CD4-positive, alpha-beta memory T cell (primary cell): ENCODE measurements around the gene MRPL49. TPM values are rescaled to one million over a fixed set of nuclear protein-coding genes. Genes with fewer than 3 reads are reported as not detected.
"Not testable (repeated sequence)": the region's sequence is repeated elsewhere in the genome, so short reads cannot be mapped to it uniquely, and the experiment has no call there.

Source experiments
- CTCF ChIA-PET: fragments of 350-600 bp; sonication (Branson Sonifier 250); formaldehyde crosslinking; loops from one replicate; lab custom pipeline; 2021; ENCODE audit warnings: inconsistent platforms; ENCODE audit not compliant: partially characterized antibody; lab: Charles Lee
- POLR2A ChIA-PET: fragments of 350-600 bp; sonication (Branson Sonifier 250); formaldehyde crosslinking; loops from one replicate; lab custom pipeline; 2021; ENCODE audit not compliant: partially characterized antibody; lab: Charles Lee
- DNase-seq, 5 donors: peaks; one replicate each; pipeline versions ENCODE4 v3.0.0 to v3.0.0-alpha.2; 2020 to 2022; ENCODE audit warnings: mixed read lengths in 1 of 5
- H3K27ac ChIP-seq: one replicate; pipeline ENCODE4 v1.7.0; 2013; ENCODE audit warnings: low read depth, low read length
- H3K27me3 ChIP-seq: 2 replicates; pipeline ENCODE4 v1.7.0; 2013; ENCODE audit warnings: mild to moderate bottlenecking, low read length, moderate library complexity; ENCODE audit not compliant: insufficient read depth
- H3K36me3 ChIP-seq: 2 replicates; pipeline ENCODE4 v1.7.0; 2013; ENCODE audit warnings: mild to moderate bottlenecking, low read length, moderate library complexity; ENCODE audit not compliant: insufficient read depth
- H3K4me1 ChIP-seq: 2 replicates; pipeline ENCODE4 v1.7.0; 2013; ENCODE audit warnings: mild to moderate bottlenecking, low read length, moderate library complexity; ENCODE audit not compliant: insufficient read depth
- H3K4me3 ChIP-seq, 2 donors: one replicate each; pipeline ENCODE4 v1.7.0; 2013; ENCODE audit warnings: low read length in 2 of 2, mild to moderate bottlenecking in 1 of 2
- H3K9me3 ChIP-seq, 2 donors: one replicate each; pipeline ENCODE4 v1.7.0; 2013; ENCODE audit warnings: low read length in 2 of 2, control low read depth in 1 of 2; ENCODE audit not compliant: control insufficient read depth in 1 of 2
- H3K27ac Mint-ChIP-seq, 7 donors: one replicate each; pipeline ENCODE4 v1.8.0; 2020 to 2021; ENCODE audit warnings: mixed read lengths in 7 of 7, mild to moderate bottlenecking in 6 of 7, inconsistent platforms in 3 of 7, moderate library complexity in 3 of 7
- H3K27me3 Mint-ChIP-seq, 2 donors: one replicate each; pipeline ENCODE4 v1.8.0; 2020 to 2021; ENCODE audit warnings: mixed read lengths in 2 of 2
- H3K36me3 Mint-ChIP-seq, 2 donors: one replicate each; pipeline ENCODE4 v1.8.0; 2020 to 2021; ENCODE audit warnings: mixed read lengths in 2 of 2, inconsistent platforms in 1 of 2, mild to moderate bottlenecking in 1 of 2
- H3K4me1 Mint-ChIP-seq, 4 donors: one replicate each; pipeline ENCODE4 v1.8.0; 2020 to 2021; ENCODE audit warnings: mixed read lengths in 4 of 4, mild to moderate bottlenecking in 1 of 4
- H3K4me3 Mint-ChIP-seq, 8 donors: one replicate each; pipeline ENCODE4 v1.8.0; 2020 to 2021; ENCODE audit warnings: mixed read lengths in 8 of 8, mild to moderate bottlenecking in 7 of 8, moderate library complexity in 6 of 8, inconsistent platforms in 3 of 8
- H3K9me3 Mint-ChIP-seq, 8 donors: one replicate each; pipeline ENCODE4 v1.8.0; 2020 to 2021; ENCODE audit warnings: mixed read lengths in 8 of 8, mild to moderate bottlenecking in 5 of 8, inconsistent platforms in 3 of 8, moderate library complexity in 1 of 8
- intact Hi-C: fragments of 100-400 bp; cut with micrococcal nuclease; formaldehyde crosslinking; loops from one replicate; pipeline ENCODE4 v1.15.1; 2023
- polyA plus RNA-seq, 2 donors: library from polyadenylated mRNA; unstranded; fragments of 300-500 nt; fragmentation: Illumina TruSeq; gene quantifications; one replicate each; pipeline ENCODE4 v1.2.3, GENCODE V29; 2021
- total RNA-seq, 2 experiments: library from RNA; stranded (reverse); gene quantifications; one replicate each; pipeline ENCODE4 v1.2.3, GENCODE V29; 2021

MRPL49 gene
- total and polyA plus RNA-seq, 4 experiments from 2014 or later = 59.6 to 118 (median 70.9) TPM

DNA sequence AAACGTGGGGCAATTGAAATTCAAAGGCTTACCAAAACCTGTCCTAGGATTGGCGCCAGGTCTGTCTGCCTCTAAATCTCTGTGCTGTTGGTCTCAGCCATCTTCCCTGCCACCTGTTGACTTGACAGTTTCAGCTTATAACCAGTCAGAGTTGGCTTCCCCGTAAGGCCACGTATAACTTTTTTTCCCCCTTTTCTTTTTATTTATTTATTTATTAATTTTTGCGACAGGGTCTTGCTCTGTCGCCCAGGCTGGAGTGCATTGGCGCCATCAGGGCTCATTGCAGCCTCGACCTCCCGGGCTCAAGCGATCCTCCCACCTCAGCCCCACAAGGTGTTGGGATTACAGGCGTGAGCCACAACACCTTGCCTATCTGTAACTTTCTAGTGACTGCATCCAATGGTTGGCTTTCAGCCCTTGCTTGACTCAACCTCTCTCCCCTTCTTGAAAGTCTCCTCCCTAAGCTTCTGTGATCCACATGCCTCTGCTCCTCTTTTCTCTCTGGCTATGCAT, 13.6 kb downstream of the MRPL49 start:
- intact Hi-C loops = loop anchor here (10.0 kb wide), 1 partner anchor 719 kb away; the partner anchor contains the start of gene CFL1
- Histone ChIP-seq H3K4me3 (peak overlapping the region; percentile 68 to 99), H3K4me1 (peaks cover 30% of the 10 kb centered on the region), H3K27ac (peak overlapping the region; percentile 99), H3K9me3 (no peaks in the 10 kb centered on the region), H3K27me3 (no peaks in the 10 kb centered on the region), H3K36me3 (peaks cover 22% of the 10 kb centered on the region)
- CTCF ChIA-PET = interaction anchor here (1.3 to 3.5 kb wide), 6 partner anchors 14 to 194 kb away, joined by 3 to 23 read pairs (median 7); partner anchors contain the start of genes FAU, MRPL49, TM7SF2 and ZNHIT2
- Mint-ChIP-seq H3K36me3 (peaks cover 5 to 37% of the 10 kb centered on the region in 2 donors), H3K4me3 (peak overlapping the region; percentile 97 to 100 (median 98)), H3K9me3 (peaks cover 0 to 5% (median 0%) of the 10 kb centered on the region in 8 donors), H3K4me1 (peaks cover 23 to 48% (median 33%) of the 10 kb centered on the region in 4 donors), H3K27ac (peak overlapping the region; percentile 99 to 100 (median 100)), H3K27me3 (peaks cover 0 to 2% of the 10 kb centered on the region in 2 donors)
- no peak for DNase-seq
- POLR2A ChIA-PET = interaction anchor here (0.6 to 7.5 kb wide), 26 partner anchors 9 to 1153 kb away, joined by 3 to 251 read pairs (median 6); partner anchors contain the start of genes CAPN1, CDC42EP2, FAU and MALAT1

DNA sequence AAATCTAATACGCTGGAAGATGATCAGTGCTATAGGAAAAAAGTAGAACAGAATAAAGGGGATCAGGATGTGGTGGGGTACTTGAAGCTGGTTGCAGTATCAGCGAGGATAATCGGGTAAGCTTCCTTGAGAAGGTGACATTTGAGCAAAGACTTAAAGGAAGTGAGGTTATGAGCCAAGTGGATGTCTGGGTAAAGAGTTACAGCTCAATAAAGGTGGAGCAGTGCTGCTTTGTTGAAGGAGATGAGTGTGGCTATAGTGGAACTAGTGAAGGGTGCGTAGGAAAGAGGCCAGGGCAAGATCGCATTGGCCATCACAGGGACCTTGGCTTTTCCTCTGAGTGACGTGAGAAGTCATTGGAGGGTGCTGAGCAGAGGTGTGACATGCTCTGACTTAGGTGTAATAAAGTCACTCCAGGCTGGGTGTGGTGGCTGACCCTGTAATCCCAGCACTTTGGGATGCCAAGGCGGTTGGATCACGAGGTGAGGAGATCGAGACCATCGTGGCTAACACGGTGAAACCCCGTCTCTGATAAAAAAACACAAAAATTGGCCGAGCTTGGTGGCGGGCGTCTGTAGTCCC, 14.5 kb downstream of the MRPL49 start:
- peaks cover 30% of the 10 kb centered on the region for H3K4me1 ChIP-seq
- Mint-ChIP-seq H3K36me3 (peaks cover 0 to 31% of the 10 kb centered on the region in 2 donors), H3K27me3 (peaks cover 0 to 2% of the 10 kb centered on the region in 2 donors), H3K4me3 (peak overlapping the region in 4 of 8 donors; percentile 71 to 82 (median 74)), H3K27ac (peak overlapping the region; percentile 66 to 100 (median 96)), H3K9me3 (no peaks in the 10 kb centered on the region), H3K4me1 (peaks cover 23 to 48% (median 33%) of the 10 kb centered on the region in 4 donors)
- CTCF ChIA-PET = interaction anchor here (1.3 to 3.5 kb wide), 3 partner anchors 15 to 178 kb away, joined by 3 to 23 read pairs (median 9); partner anchors contain the start of genes CDC42EP2, FAU, MRPL49 and ZNHIT2
- no peaks in the 10 kb centered on the region for H3K27me3 ChIP-seq
- DNase-seq = no peak
- no peak overlapping the region for H3K4me3 ChIP-seq
- H3K36me3 ChIP-seq = peaks cover 12% of the 10 kb centered on the region
- POLR2A ChIA-PET = interaction anchor here (1.9 to 7.5 kb wide), 3 partner anchors 15 to 358 kb away, joined by 11 to 251 read pairs (median 45); partner anchors contain the start of genes CAPN1, FAU, MRPL49 and SF1
- H3K27ac ChIP-seq = peak overlapping the region; percentile 99
- intact Hi-C loops = loop anchor here (10.0 kb wide), 1 partner anchor 718 kb away; the partner anchor contains the start of gene CFL1
- no peaks in the 10 kb centered on the region for H3K9me3 ChIP-seq

- no peak for DNase-seq
- H3K9me3 ChIP-seq = no peaks in the 10 kb centered on the region
- Mint-ChIP-seq H3K36me3 (no peaks in the 10 kb centered on the region), H3K27me3 (peaks cover 3 to 4% of the 10 kb centered on the region in 2 donors), H3K27ac (no peak overlapping the region), H3K4me3 (no peak overlapping the region), H3K9me3 (no peaks in the 10 kb centered on the region), H3K4me1 (peaks cover 0 to 6% (median 4%) of the 10 kb centered on the region in 4 donors)
- no peak overlapping the region for H3K4me3 ChIP-seq
- CTCF ChIA-PET = interaction anchor here (1.4 kb wide), 1 partner anchor 33 kb away, joined by 3 read pairs; no protein-coding TSS in a partner anchor
- no peaks in the 10 kb centered on the region for H3K36me3 ChIP-seq
- H3K27me3 ChIP-seq = no peaks in the 10 kb centered on the region
- no peaks in the 10 kb centered on the region for H3K4me1 ChIP-seq
- intact Hi-C loops = no loop called here
- POLR2A ChIA-PET = no interaction called here
- no peak overlapping the region for H3K27ac ChIP-seq
Measured at GRCh38 chr11:65141896-65142494, 19.9 kb downstream of the MRPL49 start.

DNA sequence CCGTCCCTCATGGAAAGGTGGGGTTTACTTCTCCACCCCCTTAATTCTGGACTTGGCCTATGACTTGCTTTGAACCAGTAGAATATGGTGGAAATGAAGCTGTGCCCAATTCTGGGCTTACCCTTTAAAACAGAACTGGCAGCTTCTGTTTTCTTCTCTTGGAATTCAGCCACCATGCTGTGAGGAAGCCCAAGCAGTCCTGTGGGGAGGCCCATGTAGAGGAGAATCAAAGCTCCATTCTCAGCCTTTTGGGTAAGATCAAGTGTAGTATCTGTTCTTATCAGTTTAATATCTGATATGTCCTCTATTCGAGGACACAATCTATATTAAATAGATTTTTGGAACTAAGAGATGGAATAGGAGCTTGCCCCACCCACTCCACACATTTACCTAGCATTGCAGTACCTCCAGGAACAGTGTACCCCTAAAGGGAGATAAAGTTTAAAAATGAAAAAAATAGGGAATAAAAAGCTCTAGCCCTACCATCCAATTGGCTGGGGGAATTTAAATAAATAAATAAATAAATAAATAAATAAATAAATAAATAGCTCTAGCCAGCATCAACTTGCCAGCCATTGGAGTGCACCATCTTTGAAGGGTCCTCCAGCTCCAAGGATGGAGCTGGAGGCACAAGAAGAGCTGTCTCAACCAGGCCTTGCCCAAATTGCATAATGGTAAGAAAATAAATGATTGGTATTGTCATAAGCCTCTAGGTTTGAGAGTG, 25.4 kb downstream of the MRPL49 start:
- peaks cover 1 to 2% of the 10 kb centered on the region in 2 donors for H3K27me3 Mint-ChIP-seq
- peaks cover 0 to 4% (median 1%) of the 10 kb centered on the region in 4 donors for H3K4me1 Mint-ChIP-seq
- H3K27ac Mint-ChIP-seq = no peak overlapping the region
- Histone ChIP-seq H3K27ac (no peak overlapping the region), H3K4me1 (no peaks in the 10 kb centered on the region), H3K4me3 (no peak overlapping the region), H3K27me3 (no peaks in the 10 kb centered on the region), H3K9me3 (no peaks in the 10 kb centered on the region), H3K36me3 (no peaks in the 10 kb centered on the region)
- intact Hi-C loops = no loop called here
- DNase-seq = no peak
- no peak overlapping the region for H3K4me3 Mint-ChIP-seq
- ChIA-PET CTCF (no interaction called here), POLR2A (interaction anchor here (0.9 kb wide), 1 partner anchor 13 kb away, joined by 6 read pairs; the partner anchor contains the start of gene SYVN1)
- peaks cover 0 to 4% (median 0%) of the 10 kb centered on the region in 8 donors for H3K9me3 Mint-ChIP-seq
- no peaks in the 10 kb centered on the region for H3K36me3 Mint-ChIP-seq

DNA sequence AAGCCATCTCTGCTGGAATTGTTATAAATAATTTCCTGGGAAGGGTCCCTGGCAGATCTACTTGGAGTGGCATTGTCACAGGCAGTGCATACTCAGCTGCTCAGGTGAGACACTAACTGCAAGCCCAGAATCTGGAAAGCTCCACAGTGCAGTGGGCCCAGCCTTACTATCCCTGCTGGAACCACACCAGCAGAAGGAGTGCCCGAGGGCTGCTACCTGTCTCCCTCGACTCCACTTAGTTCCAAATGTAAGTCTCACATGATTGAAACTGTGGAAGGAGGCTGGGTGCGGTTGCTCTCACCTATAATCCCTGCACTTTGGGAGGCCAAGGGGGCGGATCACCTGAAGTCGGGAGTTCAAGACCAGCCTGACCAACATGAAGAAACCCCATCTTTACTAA, 26.5 kb downstream of the MRPL49 start:
- POLR2A ChIA-PET = no interaction called here
- Histone ChIP-seq H3K27ac (no peak overlapping the region), H3K4me3 (no peak overlapping the region), H3K36me3 (no peaks in the 10 kb centered on the region), H3K27me3 (no peaks in the 10 kb centered on the region), H3K4me1 (no peaks in the 10 kb centered on the region), H3K9me3 (no peaks in the 10 kb centered on the region)
- Mint-ChIP-seq H3K27ac (no peak overlapping the region), H3K4me3 (no peak overlapping the region), H3K36me3 (no peaks in the 10 kb centered on the region), H3K4me1 (peaks cover 0 to 4% (median 1%) of the 10 kb centered on the region in 4 donors), H3K9me3 (peaks cover 0 to 4% (median 0%) of the 10 kb centered on the region in 8 donors), H3K27me3 (peaks cover 0 to 2% of the 10 kb centered on the region in 2 donors)
- DNase-seq = no peak
- CTCF ChIA-PET = interaction anchor here (0.7 kb wide), 1 partner anchor 73 kb away, joined by 3 read pairs; no protein-coding TSS in a partner anchor
- intact Hi-C loops = no loop called here

- H3K36me3 Mint-ChIP-seq, DNase-seq, H3K36me3 ChIP-seq, H3K4me3 Mint-ChIP-seq, CTCF ChIA-PET, H3K27ac Mint-ChIP-seq, H3K9me3 ChIP-seq, H3K4me1 ChIP-seq, H3K4me3 ChIP-seq, H3K4me1 Mint-ChIP-seq, H3K27me3 ChIP-seq, POLR2A ChIA-PET, H3K9me3 Mint-ChIP-seq, H3K27ac ChIP-seq, H3K27me3 Mint-ChIP-seq, intact Hi-C loops: not testable (repeated sequence)
Measured at GRCh38 chr11:65150131-65150508, 28.0 kb downstream of the MRPL49 start.
